Caco-2 (cell line): ENCODE results near the gene OR2V1. TPM values are rescaled to one million over a fixed set of nuclear protein-coding genes. Genes with fewer than 3 reads are reported as not detected.
"Not testable (repeated sequence)": the region's sequence is repeated elsewhere in the genome, so short reads cannot be mapped to it uniquely, and the experiment has no call there.

ENCODE experiments used
- BruUV-seq: library from RNA; stranded (reverse); fragments of 400-500 nt; replicated peaks from 2 replicates; lab custom pipeline; 2021; lab: Mats Ljungman, UMichigan
- CTCF ChIA-PET: fragments of 300-600 bp; sonication (Branson Sonifier 250); formaldehyde crosslinking; loops from one replicate; lab custom pipeline; 2022; ENCODE audit warnings: antibody characterized with exemption; lab: Charles Lee
- POLR2A ChIA-PET: fragments of 300-600 bp; sonication (Branson Sonifier 250); formaldehyde crosslinking; loops from one replicate; lab custom pipeline; 2022; ENCODE audit warnings: antibody characterized with exemption; lab: Charles Lee
- DNase-seq, 2 experiments: peaks; one replicate each; pipeline versions ENCODE4 v3.0.0 to v3.0.0-alpha.2; 2020 to 2022
- H3K27me3 ChIP-seq: replicated peaks from 2 replicates; pipeline ENCODE4 v1.6.0; 2011; ENCODE audit warnings: low read length; ENCODE audit not compliant: control insufficient read depth, insufficient read depth
- H3K36me3 ChIP-seq: 2 replicates; pipeline ENCODE4 v1.5.1; 2011; ENCODE audit warnings: low read length; ENCODE audit not compliant: control insufficient read depth, insufficient read depth
- H3K4me1 ChIP-seq: fragments of 250-450 bp; sonication (Bioruptor Pico); 2 replicates; pipeline ENCODE4 v1.5.1; 2020; ENCODE audit warnings: mild to moderate bottlenecking
- H3K4me3 ChIP-seq: 2 replicates; pipeline ENCODE4 v1.5.1; 2011; ENCODE audit warnings: low read depth, mild to moderate bottlenecking, control low read depth, low read length
- H3K9me3 ChIP-seq: fragments of 250-450 bp; sonication (Bioruptor Pico); 2 replicates; pipeline ENCODE4 v1.5.1; 2020; ENCODE audit warnings: mild to moderate bottlenecking, moderate library complexity
- H3K27ac Mint-ChIP-seq: one replicate; pipeline ENCODE4 v1.8.0; 2022; ENCODE audit warnings: mixed read lengths; ENCODE audit not compliant: unreplicated experiment
- H3K27me3 Mint-ChIP-seq: one replicate; pipeline ENCODE4 v1.8.0; 2022; ENCODE audit warnings: mixed read lengths; ENCODE audit not compliant: insufficient read depth, unreplicated experiment
- H3K36me3 Mint-ChIP-seq: one replicate; pipeline ENCODE4 v1.8.0; 2022; ENCODE audit warnings: mild to moderate bottlenecking, mixed read lengths; ENCODE audit not compliant: insufficient read depth, unreplicated experiment
- H3K4me1 Mint-ChIP-seq: one replicate; pipeline ENCODE4 v1.8.0; 2022; ENCODE audit warnings: low read depth, mixed read lengths; ENCODE audit not compliant: unreplicated experiment
- H3K4me3 Mint-ChIP-seq: one replicate; pipeline ENCODE4 v1.8.0; 2022; ENCODE audit warnings: mild to moderate bottlenecking, moderate library complexity, mixed read lengths; ENCODE audit not compliant: unreplicated experiment
- H3K9me3 Mint-ChIP-seq: one replicate; pipeline ENCODE4 v1.8.0; 2022; ENCODE audit warnings: mixed read lengths; ENCODE audit not compliant: unreplicated experiment
- intact Hi-C: fragments of 100-400 bp; cut with micrococcal nuclease; formaldehyde crosslinking; loops from one replicate; pipeline ENCODE4 v1.10.0; 2022; ENCODE audit not compliant: unreplicated experiment
- total RNA-seq: library from RNA; stranded (reverse); gene quantifications from 2 replicates; pipeline ENCODE4 v1.2.3, GENCODE V29; 2022
- TF ChIP-seq, protein P1 (sequence below), 2 experiments: fragments of 200-600 bp in 1 of 2; IDR thresholded peaks; 1 replicate in 1 of 2; 2 replicates in 1 of 2; pipeline versions ENCODE4 v1.5.1 to v1.8.0; 2011 to 2022; ENCODE audit warnings: antibody characterized with exemption in 1 of 2, control low read depth in 1 of 2, inconsistent platforms in 1 of 2, low read depth in 1 of 2, low read length in 1 of 2, mild to moderate bottlenecking in 1 of 2, moderate library complexity in 1 of 2; ENCODE audit not compliant: insufficient read depth in 1 of 2, severe bottlenecking in 1 of 2, unreplicated experiment in 1 of 2

OR2V1 gene
- total RNA-seq, 1 experiment from 2014 or later, result not detected

DNA sequence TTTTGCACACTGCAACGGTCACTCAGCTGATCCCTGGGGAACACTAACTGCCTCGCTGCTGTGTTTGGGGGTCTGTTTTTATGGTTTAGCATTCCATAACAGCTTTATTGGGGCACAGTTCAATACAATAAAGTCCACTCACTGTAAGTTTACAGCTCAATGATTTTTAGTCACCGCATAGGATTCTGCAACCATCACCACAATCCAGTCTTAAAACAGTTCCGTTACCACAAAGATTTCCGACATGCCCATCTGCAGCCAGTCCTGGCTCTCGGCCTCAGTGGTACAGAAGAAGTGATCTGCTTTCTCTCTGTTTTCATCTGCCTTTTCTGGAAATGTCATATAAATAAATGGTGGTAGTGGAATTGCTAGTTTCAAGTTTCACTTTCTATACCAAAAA lies 40.0 kb upstream of the OR2V1 start:
- H3K27me3 Mint-ChIP-seq, result peaks cover 3% of the 10 kb centered on the region
- no peaks in the 10 kb centered on the region for H3K9me3 Mint-ChIP-seq
- DNase-seq, result no peak
- no TSS peak for BruUV-seq
- CTCF ChIA-PET, result interaction anchor here (0.6 to 1.7 kb wide), 2 partner anchors 13 to 167 kb away, joined by 3 to 6 read pairs; no protein-coding TSS in a partner anchor
- no peaks in the 10 kb centered on the region for H3K36me3 ChIP-seq
- H3K27ac Mint-ChIP-seq, result no peak overlapping the region
- H3K4me1 ChIP-seq, result 0 out of 2 replicates have a peak, but pooled peaks cover 4% of the 10 kb centered on the region
- H3K27me3 ChIP-seq, result no peaks in the 10 kb centered on the region
- POLR2A ChIA-PET, result no interaction called here
- H3K9me3 ChIP-seq, result no peaks in the 10 kb centered on the region
- peaks cover 17% of the 10 kb centered on the region for H3K36me3 Mint-ChIP-seq
- no peak overlapping the region for H3K4me3 Mint-ChIP-seq
- intact Hi-C loops, result no loop called here
- H3K4me3 ChIP-seq, result no peak overlapping the region
- TF ChIP-seq, protein P1, sequence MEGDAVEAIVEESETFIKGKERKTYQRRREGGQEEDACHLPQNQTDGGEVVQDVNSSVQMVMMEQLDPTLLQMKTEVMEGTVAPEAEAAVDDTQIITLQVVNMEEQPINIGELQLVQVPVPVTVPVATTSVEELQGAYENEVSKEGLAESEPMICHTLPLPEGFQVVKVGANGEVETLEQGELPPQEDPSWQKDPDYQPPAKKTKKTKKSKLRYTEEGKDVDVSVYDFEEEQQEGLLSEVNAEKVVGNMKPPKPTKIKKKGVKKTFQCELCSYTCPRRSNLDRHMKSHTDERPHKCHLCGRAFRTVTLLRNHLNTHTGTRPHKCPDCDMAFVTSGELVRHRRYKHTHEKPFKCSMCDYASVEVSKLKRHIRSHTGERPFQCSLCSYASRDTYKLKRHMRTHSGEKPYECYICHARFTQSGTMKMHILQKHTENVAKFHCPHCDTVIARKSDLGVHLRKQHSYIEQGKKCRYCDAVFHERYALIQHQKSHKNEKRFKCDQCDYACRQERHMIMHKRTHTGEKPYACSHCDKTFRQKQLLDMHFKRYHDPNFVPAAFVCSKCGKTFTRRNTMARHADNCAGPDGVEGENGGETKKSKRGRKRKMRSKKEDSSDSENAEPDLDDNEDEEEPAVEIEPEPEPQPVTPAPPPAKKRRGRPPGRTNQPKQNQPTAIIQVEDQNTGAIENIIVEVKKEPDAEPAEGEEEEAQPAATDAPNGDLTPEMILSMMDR (IDR thresholded peaks at IDR 0.05; ENCODE audit: insufficient read depth in 1 of 2, low read depth in 1 of 2, low read length in 1 of 2, severe bottlenecking in 1 of 2, unreplicated experiment in 1 of 2), result no peak
- peaks cover 16% of the 10 kb centered on the region for H3K4me1 Mint-ChIP-seq

DNA sequence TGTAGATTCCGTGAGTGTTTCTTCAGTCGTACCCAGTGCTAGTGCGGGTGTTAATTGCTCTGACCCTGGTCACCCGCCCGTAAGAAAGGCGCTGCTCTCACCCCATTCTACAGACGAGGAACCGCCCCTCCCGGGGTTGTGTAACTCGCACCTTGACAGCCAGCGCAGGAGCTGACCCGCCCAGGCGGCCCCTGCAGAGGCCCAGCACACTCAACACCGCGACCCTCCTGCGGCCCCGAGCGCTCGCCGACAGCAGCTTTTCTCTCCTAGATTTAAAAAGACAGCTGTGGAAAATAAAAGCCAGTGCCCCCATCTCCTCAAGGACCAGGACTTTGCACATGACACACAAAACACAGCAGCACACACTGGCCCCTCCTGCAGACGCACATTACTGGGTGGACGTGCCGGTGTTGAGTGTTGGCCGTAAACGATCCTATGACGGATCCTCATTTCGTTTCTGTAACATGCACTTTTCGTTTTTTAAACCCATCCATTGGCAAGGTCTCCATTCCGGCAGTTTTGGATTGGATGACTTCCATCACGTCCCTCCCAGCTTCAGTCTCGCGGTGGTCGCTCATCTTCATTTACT lies 39.4 kb upstream of the OR2V1 start:
- POLR2A ChIA-PET, result no interaction called here
- H3K27me3 ChIP-seq, result no peaks in the 10 kb centered on the region
- DNase-seq, result no peak
- Mint-ChIP-seq H3K4me3 (peak overlapping the region; percentile 48), H3K27me3 (peaks cover 3% of the 10 kb centered on the region), H3K9me3 (no peaks in the 10 kb centered on the region), H3K36me3 (peaks cover 17% of the 10 kb centered on the region), H3K27ac (no peak overlapping the region), H3K4me1 (peaks cover 16% of the 10 kb centered on the region)
- CTCF ChIA-PET, result interaction anchor here (1.7 kb wide), 1 partner anchor 14 kb away, joined by 6 read pairs; no protein-coding TSS in a partner anchor
- H3K4me3 ChIP-seq, result no peak overlapping the region
- H3K4me1 ChIP-seq, result 0 out of 2 replicates have a peak, but pooled peaks cover 4% of the 10 kb centered on the region
- no peaks in the 10 kb centered on the region for H3K36me3 ChIP-seq
- BruUV-seq, result no TSS peak
- no peaks in the 10 kb centered on the region for H3K9me3 ChIP-seq
- TF ChIP-seq, protein P1 (IDR thresholded peaks at IDR 0.05; ENCODE audit: insufficient read depth in 1 of 2, low read depth in 1 of 2, low read length in 1 of 2, severe bottlenecking in 1 of 2, unreplicated experiment in 1 of 2), result no peak
- intact Hi-C loops, result no loop called here

DNA sequence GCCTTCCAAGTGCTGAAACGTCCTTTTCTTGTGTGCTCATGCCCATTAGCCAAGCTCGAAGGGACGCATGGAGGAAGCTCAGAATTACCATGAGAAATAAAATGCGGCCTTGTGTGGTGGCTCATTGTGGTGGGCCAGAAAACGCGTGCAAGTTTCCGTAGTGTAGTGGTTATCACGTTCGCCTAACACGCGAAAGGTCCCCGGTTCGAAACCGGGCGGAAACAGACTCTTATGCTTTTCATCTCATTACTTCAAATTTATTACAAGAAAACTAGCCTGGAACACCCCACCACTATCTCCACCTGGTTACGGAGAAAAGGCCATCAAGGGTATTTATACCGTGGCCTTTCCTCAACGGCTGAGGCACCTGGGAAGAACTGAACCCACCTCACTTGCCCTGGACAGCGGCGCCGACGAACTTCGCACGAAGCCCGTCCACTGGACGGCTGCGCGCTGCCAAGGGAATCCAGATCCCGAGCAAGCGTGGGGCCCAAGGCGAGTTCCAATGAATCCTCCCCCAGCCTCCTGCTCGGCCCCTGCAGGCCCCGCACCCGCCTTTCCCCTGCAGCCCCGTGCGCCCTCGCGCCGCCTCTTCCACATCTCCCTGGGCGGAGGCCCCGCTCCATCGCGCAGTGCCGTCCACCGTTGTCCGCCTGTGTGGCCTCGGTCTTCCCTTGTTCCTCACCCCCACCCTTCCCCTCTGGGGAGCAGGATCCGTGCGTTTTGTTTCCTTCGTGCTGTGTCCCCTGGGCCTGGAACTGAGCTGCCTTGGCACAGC lies 38.7 kb upstream of the OR2V1 start:
- H3K36me3 ChIP-seq, H3K27me3 Mint-ChIP-seq, POLR2A ChIA-PET, H3K9me3 Mint-ChIP-seq, BruUV-seq, intact Hi-C loops, H3K4me3 ChIP-seq, H3K27me3 ChIP-seq, H3K27ac Mint-ChIP-seq, H3K4me1 ChIP-seq, H3K9me3 ChIP-seq: not testable (repeated sequence)
- Mint-ChIP-seq H3K4me1 (peaks cover 16% of the 10 kb centered on the region), H3K36me3 (peaks cover 17% of the 10 kb centered on the region), H3K4me3 (peak overlapping the region; percentile 48)
- CTCF ChIA-PET, result interaction anchor here (1.7 kb wide), 1 partner anchor 15 kb away, joined by 6 read pairs; no protein-coding TSS in a partner anchor
- DNase-seq, result peak; percentile 51 to 56
